Measurements from ENCODE around the gene SPEM1. TPM values are rescaled to one million over a fixed set of nuclear protein-coding genes. Genes with fewer than 3 reads are reported as not detected.
A peak's percentile ranks its signal among the peaks of the same experiment; 100 is the strongest.

Gene SPEM1
- total RNA-seq, 2 donors from 2014 or later = not detected

DNA sequence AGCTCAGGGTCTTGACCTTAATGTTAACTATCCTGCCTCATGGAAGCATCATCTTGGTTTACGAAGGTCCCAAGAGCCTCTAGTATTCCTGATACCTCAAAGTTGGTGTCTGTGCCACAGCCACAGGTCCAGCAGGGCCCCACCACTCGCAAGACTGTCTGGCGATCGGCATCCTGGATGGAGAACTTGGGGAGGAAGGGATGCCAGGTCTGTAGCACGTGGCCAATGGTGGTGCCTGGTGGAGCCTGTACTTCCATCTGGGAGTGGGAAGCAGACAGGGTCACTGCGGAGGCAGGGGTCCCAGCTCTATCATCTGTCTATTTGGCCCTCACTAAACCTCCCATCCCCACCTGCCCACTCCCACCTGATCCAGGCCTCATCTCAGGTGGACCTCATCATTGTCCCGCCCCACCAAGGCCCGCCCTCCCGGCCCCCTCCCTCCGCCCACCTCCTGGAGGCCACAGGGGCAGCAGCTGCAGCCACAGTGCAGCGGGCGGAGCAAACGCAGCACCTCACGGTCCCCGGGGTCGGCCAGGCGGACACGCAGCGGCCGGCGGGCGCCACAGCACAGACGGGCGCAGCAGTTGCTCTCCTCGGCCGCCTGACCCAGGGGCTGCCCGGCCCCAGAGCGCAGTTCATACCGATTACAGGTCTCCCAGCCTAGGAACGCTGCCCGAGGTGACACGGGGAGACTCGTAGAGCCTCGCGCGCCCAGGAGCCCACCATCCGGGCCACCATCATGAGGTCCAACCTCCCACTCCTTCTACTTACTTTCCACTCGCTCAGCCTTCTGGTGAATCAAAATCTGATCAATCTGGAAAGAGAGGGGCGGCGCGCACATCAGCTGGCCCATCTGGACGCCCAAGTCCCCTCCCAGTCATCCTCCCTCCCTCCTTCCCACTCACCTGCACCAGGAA, 27.2 kb upstream of the SPEM1 start:
- peaks cover 0 to 6% of the 10 kb centered on the region in 2 donors for H3K36me3 ChIP-seq (replicated peaks in 1 of 2; ENCODE audit: insufficient read depth in 1 of 2, low read depth in 2 of 2)
- no peak overlapping the region for H3K27ac ChIP-seq
- H3K27me3 ChIP-seq = no peaks in the 10 kb centered on the region
- peaks cover 20% of the 10 kb centered on the region for H3K4me1 ChIP-seq
- no peak for ATAC-seq
- H3K4me3 ChIP-seq = no peak overlapping the region
- DNase-seq = no peak
- TF ChIP-seq, protein P1, sequence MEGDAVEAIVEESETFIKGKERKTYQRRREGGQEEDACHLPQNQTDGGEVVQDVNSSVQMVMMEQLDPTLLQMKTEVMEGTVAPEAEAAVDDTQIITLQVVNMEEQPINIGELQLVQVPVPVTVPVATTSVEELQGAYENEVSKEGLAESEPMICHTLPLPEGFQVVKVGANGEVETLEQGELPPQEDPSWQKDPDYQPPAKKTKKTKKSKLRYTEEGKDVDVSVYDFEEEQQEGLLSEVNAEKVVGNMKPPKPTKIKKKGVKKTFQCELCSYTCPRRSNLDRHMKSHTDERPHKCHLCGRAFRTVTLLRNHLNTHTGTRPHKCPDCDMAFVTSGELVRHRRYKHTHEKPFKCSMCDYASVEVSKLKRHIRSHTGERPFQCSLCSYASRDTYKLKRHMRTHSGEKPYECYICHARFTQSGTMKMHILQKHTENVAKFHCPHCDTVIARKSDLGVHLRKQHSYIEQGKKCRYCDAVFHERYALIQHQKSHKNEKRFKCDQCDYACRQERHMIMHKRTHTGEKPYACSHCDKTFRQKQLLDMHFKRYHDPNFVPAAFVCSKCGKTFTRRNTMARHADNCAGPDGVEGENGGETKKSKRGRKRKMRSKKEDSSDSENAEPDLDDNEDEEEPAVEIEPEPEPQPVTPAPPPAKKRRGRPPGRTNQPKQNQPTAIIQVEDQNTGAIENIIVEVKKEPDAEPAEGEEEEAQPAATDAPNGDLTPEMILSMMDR (IDR thresholded peaks at IDR 0.05) = no peak
- no peak for TF ChIP-seq POLR2A (IDR thresholded peaks at IDR 0.05)
- no peaks in the 10 kb centered on the region for H3K9me3 ChIP-seq
- intact Hi-C loops (cut with DNase I) = no loop called here
- WGBS, 2 donors = 73 to 86% methylated on average over 13 to 27 of the region's 42 CpGs

DNA sequence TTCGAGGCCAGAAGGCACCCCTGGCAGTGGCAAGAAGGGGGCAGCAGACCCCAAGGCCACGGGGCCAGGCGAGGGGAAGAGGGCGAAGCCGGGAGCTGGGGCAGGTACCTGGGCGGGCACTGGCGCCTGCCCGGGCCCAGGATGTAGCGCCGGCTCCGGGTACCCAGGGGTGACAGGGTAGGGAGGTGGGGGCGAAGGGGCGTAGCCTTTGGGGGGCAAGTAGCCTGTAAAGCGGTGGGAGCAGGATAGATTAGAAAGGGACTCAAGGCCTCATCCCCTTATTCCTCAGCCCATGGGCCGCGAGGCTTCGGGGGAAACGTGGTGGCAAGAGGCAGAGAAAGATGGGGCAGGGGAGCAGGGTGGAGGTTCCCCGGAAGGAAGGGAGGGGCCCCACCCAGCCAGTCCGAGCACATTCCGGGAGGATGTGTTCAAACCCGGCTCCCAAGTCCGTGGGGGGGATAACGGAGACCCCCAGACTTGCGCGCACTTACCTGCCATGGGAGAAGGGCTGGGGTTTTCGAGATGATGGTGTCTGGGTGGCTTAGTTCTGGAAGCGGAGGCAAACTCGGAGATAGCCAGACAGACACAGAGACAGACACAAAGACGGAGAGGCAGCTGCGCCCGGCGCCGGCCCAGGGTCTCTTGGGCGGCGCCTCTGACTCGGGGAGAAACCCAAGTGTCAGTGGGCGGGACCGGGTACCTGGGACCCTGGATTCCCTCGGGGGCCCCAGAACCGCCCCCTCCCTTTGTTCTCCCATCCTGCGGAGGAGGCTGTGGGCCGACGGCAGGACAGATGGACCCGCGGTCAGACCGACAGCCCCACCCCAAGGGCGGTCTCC, 26.3 kb upstream of the SPEM1 start:
- H3K4me3 ChIP-seq = peak overlapping the region in 1 of 2 donors; percentile 69
- H3K36me3 ChIP-seq (replicated peaks in 1 of 2; ENCODE audit: insufficient read depth in 1 of 2, low read depth in 2 of 2) = peaks cover 0 to 6% of the 10 kb centered on the region in 2 donors
- TF ChIP-seq, protein P1 (IDR thresholded peaks at IDR 0.05) = no peak
- TF ChIP-seq POLR2A (IDR thresholded peaks at IDR 0.05) = no peak
- peak; percentile 9 for ATAC-seq
- intact Hi-C loops (cut with DNase I) = no loop called here
- H3K4me1 ChIP-seq = peaks cover 20% of the 10 kb centered on the region
- WGBS, 2 donors = 5 to 17% methylated on average over 30 to 41 of the region's 48 CpGs
- no peaks in the 10 kb centered on the region for H3K27me3 ChIP-seq
- H3K9me3 ChIP-seq = no peaks in the 10 kb centered on the region
- H3K27ac ChIP-seq = peak overlapping the region; percentile 83 to 97 (median 95)
- DNase-seq = peak in 1 of 4 donors; percentile 45

DNA sequence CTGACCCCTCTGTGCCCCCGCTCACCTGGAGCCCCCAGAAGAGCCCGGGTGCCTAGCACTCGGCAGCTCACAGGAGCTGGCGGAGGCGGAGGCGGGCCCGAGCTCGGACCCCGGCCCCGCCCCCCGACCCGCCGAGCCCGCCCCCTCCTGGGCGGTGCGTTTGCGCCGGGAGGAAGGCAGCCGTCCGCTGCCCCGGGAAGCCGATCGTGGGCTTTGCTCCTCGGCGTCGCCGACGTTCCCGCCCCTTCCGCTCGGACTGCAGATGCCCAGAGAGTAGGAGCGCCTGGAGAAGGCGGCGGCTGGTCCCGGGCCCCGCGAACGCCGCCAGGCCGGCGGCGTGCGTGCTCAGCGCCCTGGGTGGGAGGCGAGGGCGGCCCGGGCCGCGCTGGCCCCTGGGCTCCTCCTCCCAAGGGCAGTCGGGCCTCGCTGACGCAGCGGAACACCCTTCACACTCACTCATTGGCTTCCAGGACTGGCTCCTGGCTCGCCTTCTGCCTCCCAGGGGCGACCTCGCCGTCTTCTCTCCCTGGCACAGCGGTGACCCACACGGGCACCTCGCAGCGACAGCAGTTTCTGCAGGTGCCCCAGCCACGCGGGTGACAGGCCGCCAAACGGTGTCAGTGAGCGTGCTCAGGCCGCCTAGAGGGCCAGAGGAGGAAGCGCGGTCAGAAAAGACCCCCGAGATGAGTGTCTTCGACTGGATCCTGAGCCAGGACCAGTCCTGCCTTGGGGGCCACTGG, 25.5 kb upstream of the SPEM1 start, which contains the start of gene PLSCR3:
Gene PLSCR3 (minus strand): TSS at position 74 of the 740 bp plus-strand sequence. CDS start 415 bp downstream, outside the sequence.
- no peaks in the 10 kb centered on the region for H3K36me3 ChIP-seq (replicated peaks in 1 of 2; ENCODE audit: insufficient read depth in 1 of 2, low read depth in 2 of 2)
- DNase-seq (peak; percentile 87 to 90 (median 88)), ATAC-seq (peak; percentile 91)
- no peaks in the 10 kb centered on the region for H3K27me3 ChIP-seq
- peak; percentile 72 to 85 (median 80) for TF ChIP-seq POLR2A (IDR thresholded peaks at IDR 0.05)
- TF ChIP-seq, protein P1 (IDR thresholded peaks at IDR 0.05) = peak in 4 of 7 experiments; percentile 28 to 56 (median 44)
- peak within 1 kb of the TSS in 1 of 2 donors; percentile 69 for H3K4me3 ChIP-seq
- intact Hi-C loops (cut with DNase I) = no loop called here
- 0 to 2% methylated on average over 11 to 52 of the region's 71 CpGs for WGBS, 2 donors
- H3K9me3 ChIP-seq = no peaks in the 10 kb centered on the region
- peaks cover 20% of the 10 kb centered on the region for H3K4me1 ChIP-seq
- H3K27ac ChIP-seq = peak within 1 kb of the TSS; percentile 83 to 97 (median 95)

DNA sequence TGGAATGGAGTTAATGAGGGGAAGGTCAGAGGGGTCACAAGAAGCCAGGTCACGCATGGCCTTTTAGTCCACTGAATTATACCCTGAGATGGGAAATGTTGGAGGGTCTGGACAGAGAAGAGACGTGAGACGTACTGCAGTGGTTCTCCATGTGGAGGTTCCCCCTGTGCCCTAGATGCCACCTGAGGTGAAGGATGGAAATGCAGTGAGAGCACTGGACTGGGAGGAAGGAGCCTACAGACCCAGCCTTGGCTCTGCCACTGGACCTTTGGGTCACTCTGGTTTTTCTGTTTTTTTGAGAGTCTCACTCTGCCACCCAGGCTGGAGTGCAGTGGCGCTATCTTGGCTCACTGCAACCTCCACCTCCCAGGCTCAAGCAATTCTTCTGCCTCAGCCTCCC, 24.0 kb upstream of the SPEM1 start:
- H3K27me3 ChIP-seq = no peaks in the 10 kb centered on the region
- no peaks in the 10 kb centered on the region for H3K36me3 ChIP-seq (replicated peaks in 1 of 2; ENCODE audit: insufficient read depth in 1 of 2, low read depth in 2 of 2)
- no peak overlapping the region for H3K27ac ChIP-seq
- no peak overlapping the region for H3K4me3 ChIP-seq
- intact Hi-C loops (cut with DNase I) = no loop called here
- no peak for ATAC-seq
- H3K9me3 ChIP-seq = no peaks in the 10 kb centered on the region
- 81 to 98% methylated on average over 4 of the region's 4 CpGs for WGBS, 2 donors
- no peak for DNase-seq
- peaks cover 20% of the 10 kb centered on the region for H3K4me1 ChIP-seq
- TF ChIP-seq, protein P1 (IDR thresholded peaks at IDR 0.05) = no peak
- no peak for TF ChIP-seq POLR2A (IDR thresholded peaks at IDR 0.05)

Measured in body of pancreas (tissue), 4 donors.